Tibial artery (tissue), 4 donors: Measurements from ENCODE around the gene TBC1D9.

Experiments used
- DNase-seq, 2 donors: peaks; one replicate each; pipeline ENCODE4 v3.0.0-alpha.2; 2019
- H3K27ac ChIP-seq, 2 donors: fragments of 200-600 bp; sonication (generic) in 1 of 2; 1 replicate in 1 of 2; 2 replicates in 1 of 2; pipeline ENCODE4 v1.5.1; 2018 to 2019; ENCODE audit warnings: mild to moderate bottlenecking in 1 of 2
- H3K27me3 ChIP-seq, 2 donors: fragments of 200-600 bp; sonication (generic) in 1 of 2; one replicate each; pipeline versions ENCODE4 v1.5.1 to v1.6.0; 2016 to 2019
- H3K36me3 ChIP-seq, 3 donors: fragments of 200-600 bp; sonication (generic) in 2 of 3; one replicate each; pipeline ENCODE4 v1.5.1; 2016 to 2019; ENCODE audit warnings: mild to moderate bottlenecking in 2 of 3
- H3K4me1 ChIP-seq, 4 donors: fragments of 200-600 bp; sonication (generic) in 2 of 4; 1 replicate in 3 of 4; 2 replicates in 1 of 4; pipeline ENCODE4 v1.5.1; 2016 to 2019
- H3K4me3 ChIP-seq, 2 donors: fragments of 200-600 bp; sonication (generic) in 1 of 2; 1 replicate in 1 of 2; 2 replicates in 1 of 2; pipeline ENCODE4 v1.5.1; 2018 to 2019; ENCODE audit warnings: mild to moderate bottlenecking in 2 of 2
- H3K9me3 ChIP-seq, 3 donors: fragments of 200-600 bp; sonication (generic) in 1 of 3; one replicate each; pipeline ENCODE4 v1.5.1; 2016 to 2019
- CTCF ChIP-seq, 2 experiments: fragments of 200-600 bp in 1 of 2; fragments of 450-650 bp in 1 of 2; IDR thresholded peaks; one replicate each; pipeline ENCODE4 v1.5.1; 2017 to 2019; ENCODE audit warnings: antibody characterized with exemption in 2 of 2, mild to moderate bottlenecking in 1 of 2, moderate library complexity in 1 of 2
- intact Hi-C: fragments of 100-400 bp; cut with DNase I; formaldehyde crosslinking; loops from one replicate; pipeline ENCODE4 v1.15.0; 2023; ENCODE audit warnings: low total_unique reads

Gene TBC1D9

GRCh38 chr4:140645614-140646412, 110.4 kb downstream of the TBC1D9 start:
- Histone ChIP-seq H3K36me3 (peaks cover 0 to 57% (median 23%) of the 10 kb centered on the region in 3 donors), H3K27me3 (no peaks in the 10 kb centered on the region), H3K4me1 (no peaks in the 10 kb centered on the region), H3K4me3 (no peak overlapping the region), H3K9me3 (no peaks in the 10 kb centered on the region), H3K27ac (no peak overlapping the region)
- TF ChIP-seq CTCF (IDR thresholded peaks at IDR 0.05) = no peak
- intact Hi-C loops = no loop called here
- no peak for DNase-seq

- Histone ChIP-seq H3K9me3 (no peaks in the 10 kb centered on the region), H3K4me3 (no peak overlapping the region), H3K4me1 (no peaks in the 10 kb centered on the region), H3K27me3 (no peaks in the 10 kb centered on the region), H3K36me3 (peaks cover 0 to 54% (median 23%) of the 10 kb centered on the region in 3 donors), H3K27ac (no peak overlapping the region)
- no peak for TF ChIP-seq CTCF (IDR thresholded peaks at IDR 0.05)
- intact Hi-C loops = no loop called here
- DNase-seq = no peak
These were observed 111.0 kb downstream of the TBC1D9 start for GRCh38 chr4:140645196-140645595.

GRCh38 chr4:140644470-140645185, 111.6 kb downstream of the TBC1D9 start:
- TF ChIP-seq CTCF (IDR thresholded peaks at IDR 0.05) = no peak

GRCh38 chr4:140643571-140644055, 112.6 kb downstream of the TBC1D9 start:
- Histone ChIP-seq H3K36me3 (peaks cover 0 to 61% (median 23%) of the 10 kb centered on the region in 3 donors), H3K27ac (no peak overlapping the region), H3K4me1 (no peaks in the 10 kb centered on the region), H3K4me3 (no peak overlapping the region), H3K27me3 (no peaks in the 10 kb centered on the region), H3K9me3 (no peaks in the 10 kb centered on the region)
- intact Hi-C loops = loop anchor here (1.0 kb wide), 1 partner anchor 65 kb away; no protein-coding TSS in a partner anchor
- no peak for DNase-seq
- TF ChIP-seq CTCF (IDR thresholded peaks at IDR 0.05) = no peak

More at GRCh38 chr4:140644470-140645185, 111.6 kb downstream of the TBC1D9 start:
- no peak overlapping the region for H3K4me3 ChIP-seq
- no peaks in the 10 kb centered on the region for H3K4me1 ChIP-seq
- intact Hi-C loops = no loop called here
- no peak overlapping the region for H3K27ac ChIP-seq
- DNase-seq = no peak
- H3K9me3 ChIP-seq = no peaks in the 10 kb centered on the region
- peaks cover 0 to 54% (median 23%) of the 10 kb centered on the region in 3 donors for H3K36me3 ChIP-seq
- H3K27me3 ChIP-seq = no peaks in the 10 kb centered on the region

GRCh38 chr4:140642674-140643437, 113.3 kb downstream of the TBC1D9 start:
- Histone ChIP-seq H3K4me1 (no peaks in the 10 kb centered on the region), H3K4me3 (no peak overlapping the region), H3K9me3 (no peaks in the 10 kb centered on the region), H3K27ac (no peak overlapping the region), H3K27me3 (no peaks in the 10 kb centered on the region), H3K36me3 (peaks cover 0 to 57% (median 24%) of the 10 kb centered on the region in 3 donors)
- intact Hi-C loops = loop anchor here (1.0 kb wide), 1 partner anchor 65 kb away; no protein-coding TSS in a partner anchor
- no peak for DNase-seq
- TF ChIP-seq CTCF (IDR thresholded peaks at IDR 0.05) = no peak
